ENCODE measurements around the gene SPTB.

SPTB gene

DNA sequence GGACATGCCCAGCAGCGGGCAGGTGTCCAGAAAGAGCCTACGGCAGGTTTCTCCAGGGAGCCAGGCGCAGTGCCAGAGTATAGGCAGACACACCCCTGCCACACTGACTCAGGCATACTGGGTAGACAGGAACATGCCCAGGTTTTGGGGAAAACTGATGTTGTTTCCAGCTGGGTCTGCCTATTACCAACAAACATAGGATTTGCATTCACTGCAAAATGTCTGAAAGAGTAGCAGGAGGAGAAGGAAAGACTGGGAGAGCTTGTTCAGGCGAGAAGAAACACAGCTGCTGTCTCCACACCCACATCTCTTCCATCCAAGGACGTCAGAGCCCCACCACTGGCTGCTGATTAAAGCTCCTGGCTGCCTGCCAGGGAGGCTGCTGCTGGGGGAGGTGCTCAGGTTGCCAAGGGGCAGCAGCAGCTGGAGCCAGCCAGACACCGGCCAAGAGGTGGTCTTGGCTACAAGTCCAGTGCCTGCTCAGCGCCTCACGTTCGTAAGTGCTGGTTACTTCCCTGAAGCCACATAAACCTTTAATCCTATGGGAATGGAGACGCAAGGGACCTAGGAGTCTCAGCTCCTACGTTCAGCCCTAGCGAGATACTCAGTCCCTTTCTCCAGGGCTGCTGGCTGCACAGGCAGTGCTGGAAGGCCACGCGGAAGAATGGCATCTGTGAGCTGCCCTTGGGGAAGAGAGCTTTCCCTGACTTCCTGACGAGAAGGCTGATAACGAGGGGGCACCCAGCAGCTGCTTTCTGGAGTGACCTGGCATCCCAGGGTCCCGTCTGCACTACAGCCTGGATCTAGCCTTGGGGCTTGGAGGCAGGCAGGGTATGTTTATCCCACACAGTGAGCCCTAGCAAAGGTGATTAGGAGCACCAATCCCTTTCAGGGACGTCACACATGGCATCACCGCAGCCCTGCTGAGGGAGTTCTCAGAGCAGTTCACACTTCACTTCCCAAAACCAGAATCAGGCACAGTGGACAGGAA, 117.4 kb downstream of the SPTB start:
- H3K4me1 ChIP-seq (ENCODE audit: control insufficient read depth in 2 of 2, insufficient read depth in 1 of 2, low read depth in 1 of 2, low read length in 2 of 2) = peaks cover 8 to 31% of the 10 kb centered on the region in 2 donors
- H3K14ac ChIP-seq (ENCODE audit: low read length) = peak overlapping the region; percentile 60
- H2AK5ac ChIP-seq (ENCODE audit: low read depth, low read length) = peak overlapping the region; percentile 25
- no peak overlapping the region for H3K4me2 ChIP-seq (ENCODE audit: insufficient read depth, low read length, poor library complexity, severe bottlenecking)
- no peaks in the 10 kb centered on the region for H3K9me3 ChIP-seq (replicated peaks in 1 of 2; ENCODE audit: control insufficient read depth in 2 of 2, insufficient read depth in 1 of 2, low read depth in 1 of 2, low read length in 2 of 2)
- H3K4me3 ChIP-seq (ENCODE audit: low read length in 2 of 2) = no peak overlapping the region
- H2AFZ ChIP-seq (ENCODE audit: low read length) = no peak overlapping the region
- DNase-seq (ENCODE audit: low spot score) = no peak
- peaks cover 0 to 71% (median 4%) of the 10 kb centered on the region in 3 experiments for H3K27me3 ChIP-seq (ENCODE audit: control insufficient read depth in 3 of 3, insufficient read depth in 3 of 3, low read depth in 1 of 3, low read length in 3 of 3)
- no peak overlapping the region for H2BK5ac ChIP-seq (ENCODE audit: low read length)
- WGBS, 2 donors (ENCODE audit: extremely low coverage in 2 of 2, insufficient read length in 2 of 2, insufficient replicate concordance in 1 of 2) = no CpG with 5 or more reads among the region's 19 CpGs
- H2BK12ac ChIP-seq (ENCODE audit: low read length) = no peak overlapping the region
- no peak overlapping the region for H4K91ac ChIP-seq (ENCODE audit: low read depth, low read length, poor library complexity)
- peak overlapping the region; percentile 37 for H3K23ac ChIP-seq (ENCODE audit: low read depth, low read length, poor library complexity)
- H3K36me3 ChIP-seq (replicated peaks in 1 of 2; ENCODE audit: control insufficient read depth in 2 of 2, insufficient read depth in 2 of 2, low read length in 2 of 2) = no peaks in the 10 kb centered on the region
- peak overlapping the region; percentile 53 for H3K18ac ChIP-seq (ENCODE audit: low read length)
- H3K9ac ChIP-seq (ENCODE audit: low read depth, low read length, poor library complexity) = no peak overlapping the region
- no peak overlapping the region for H2BK120ac ChIP-seq (ENCODE audit: low read depth, low read length)
- no peaks in the 10 kb centered on the region for H3K79me1 ChIP-seq (ENCODE audit: low read depth, low read length)
- H3K4ac ChIP-seq (ENCODE audit: low read length) = no peak overlapping the region
- no peak overlapping the region for H3K27ac ChIP-seq (replicated peaks; ENCODE audit: low read length)
- H2BK15ac ChIP-seq (ENCODE audit: low read length) = no peak overlapping the region
- no peak overlapping the region for H4K8ac ChIP-seq (ENCODE audit: low read depth, low read length)

DNA sequence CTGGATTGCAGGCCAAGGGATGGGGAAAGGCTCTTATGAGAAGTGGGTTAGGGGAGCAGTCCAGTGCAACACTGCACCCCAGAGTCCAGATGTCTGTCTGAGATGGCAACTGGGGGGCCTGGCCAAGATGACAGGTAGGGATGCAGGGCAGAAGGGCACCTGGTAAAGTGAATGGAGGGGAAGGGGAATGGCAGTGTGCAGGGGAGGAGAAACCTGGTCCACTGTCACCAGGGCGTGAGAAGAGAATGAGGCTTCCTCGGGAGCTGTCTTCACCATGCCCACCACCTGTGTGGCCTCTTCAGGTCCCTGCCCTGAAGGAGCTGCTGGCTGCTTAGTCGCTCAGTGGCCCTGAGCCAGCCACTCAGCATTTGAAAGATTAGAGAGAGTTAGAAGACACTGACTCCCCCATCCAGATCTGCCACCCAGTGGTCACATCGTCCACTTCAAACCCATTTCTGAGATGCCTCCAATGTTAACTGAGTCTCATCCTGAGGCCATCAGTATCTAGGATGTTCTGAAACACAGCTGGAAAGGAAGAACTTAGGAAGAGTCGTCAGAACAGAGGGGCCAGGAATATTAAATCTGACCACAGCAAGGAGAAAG, 118.2 kb downstream of the SPTB start:
- no CpG with 5 or more reads among the region's 5 CpGs for WGBS, 2 donors (ENCODE audit: extremely low coverage in 2 of 2, insufficient read length in 2 of 2, insufficient replicate concordance in 1 of 2)
- no peak for DNase-seq (ENCODE audit: low spot score)

DNA sequence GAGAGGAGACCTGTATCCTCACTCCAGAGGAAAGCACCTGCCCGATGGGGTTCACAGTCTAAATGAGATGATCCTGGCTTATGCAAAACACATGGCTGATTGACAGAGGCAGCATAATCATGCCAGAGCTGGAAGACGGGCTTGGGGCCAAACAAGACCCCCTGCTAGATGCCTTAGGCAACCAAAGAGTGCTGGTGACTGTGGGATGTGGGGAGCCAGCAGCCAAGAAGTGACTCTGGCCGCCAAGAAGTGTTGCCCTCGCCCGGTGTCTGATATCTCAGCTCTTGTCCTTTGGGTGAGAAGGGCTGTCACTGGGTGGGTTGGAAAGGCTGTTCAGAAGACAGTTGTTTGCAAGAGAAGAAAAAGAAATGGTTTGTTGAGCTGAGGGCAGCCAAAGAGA, 118.8 kb downstream of the SPTB start:
- H2BK5ac ChIP-seq (ENCODE audit: low read length) = no peak overlapping the region
- no peak overlapping the region for H2BK12ac ChIP-seq (ENCODE audit: low read length)
- H3K9me3 ChIP-seq (replicated peaks in 1 of 2; ENCODE audit: control insufficient read depth in 2 of 2, insufficient read depth in 1 of 2, low read depth in 1 of 2, low read length in 2 of 2) = peaks cover 0 to 6% of the 10 kb centered on the region in 2 donors
- no peak overlapping the region for H3K4ac ChIP-seq (ENCODE audit: low read length)
- H3K4me3 ChIP-seq (ENCODE audit: low read length in 2 of 2) = no peak overlapping the region
- DNase-seq (ENCODE audit: low spot score) = no peak
- no peak overlapping the region for H4K91ac ChIP-seq (ENCODE audit: low read depth, low read length, poor library complexity)
- no peak overlapping the region for H3K27ac ChIP-seq (replicated peaks; ENCODE audit: low read length)
- H2AFZ ChIP-seq (ENCODE audit: low read length) = no peak overlapping the region
- H3K4me1 ChIP-seq (ENCODE audit: control insufficient read depth in 2 of 2, insufficient read depth in 1 of 2, low read depth in 1 of 2, low read length in 2 of 2) = peaks cover 8 to 28% of the 10 kb centered on the region in 2 donors
- no peak overlapping the region for H3K18ac ChIP-seq (ENCODE audit: low read length)
- H3K9ac ChIP-seq (ENCODE audit: low read depth, low read length, poor library complexity) = no peak overlapping the region
- H3K36me3 ChIP-seq (replicated peaks in 1 of 2; ENCODE audit: control insufficient read depth in 2 of 2, insufficient read depth in 2 of 2, low read length in 2 of 2) = no peaks in the 10 kb centered on the region
- no peak overlapping the region for H4K8ac ChIP-seq (ENCODE audit: low read depth, low read length)
- H3K79me1 ChIP-seq (ENCODE audit: low read depth, low read length) = no peaks in the 10 kb centered on the region
- H3K27me3 ChIP-seq (ENCODE audit: control insufficient read depth in 3 of 3, insufficient read depth in 3 of 3, low read depth in 1 of 3, low read length in 3 of 3) = peaks cover 0 to 61% (median 2%) of the 10 kb centered on the region in 3 experiments
- H3K14ac ChIP-seq (ENCODE audit: low read length) = no peak overlapping the region
- no peak overlapping the region for H2BK15ac ChIP-seq (ENCODE audit: low read length)
- no peak overlapping the region for H2AK5ac ChIP-seq (ENCODE audit: low read depth, low read length)
- WGBS, 2 donors (ENCODE audit: extremely low coverage in 2 of 2, insufficient read length in 2 of 2, insufficient replicate concordance in 1 of 2) = no CpG with 5 or more reads among the region's 5 CpGs
- H3K23ac ChIP-seq (ENCODE audit: low read depth, low read length, poor library complexity) = no peak overlapping the region
- no peak overlapping the region for H3K4me2 ChIP-seq (ENCODE audit: insufficient read depth, low read length, poor library complexity, severe bottlenecking)
- H2BK120ac ChIP-seq (ENCODE audit: low read depth, low read length) = no peak overlapping the region

More for the DNA sequence above, 118.2 kb downstream of the SPTB start:
- Histone ChIP-seq H3K4me3 (ENCODE audit: low read length in 2 of 2) (no peak overlapping the region), H3K79me1 (ENCODE audit: low read depth, low read length) (no peaks in the 10 kb centered on the region), H3K27ac (replicated peaks; ENCODE audit: low read length) (no peak overlapping the region), H3K18ac (ENCODE audit: low read length) (no peak overlapping the region), H3K23ac (ENCODE audit: low read depth, low read length, poor library complexity) (no peak overlapping the region), H2BK12ac (ENCODE audit: low read length) (no peak overlapping the region), H4K91ac (ENCODE audit: low read depth, low read length, poor library complexity) (no peak overlapping the region), H3K4me2 (ENCODE audit: insufficient read depth, low read length, poor library complexity, severe bottlenecking) (no peak overlapping the region), H2BK5ac (ENCODE audit: low read length) (no peak overlapping the region), H3K9ac (ENCODE audit: low read depth, low read length, poor library complexity) (no peak overlapping the region), H2BK120ac (ENCODE audit: low read depth, low read length) (no peak overlapping the region), H2AK5ac (ENCODE audit: low read depth, low read length) (peak overlapping the region; percentile 1), H3K4me1 (ENCODE audit: control insufficient read depth in 2 of 2, insufficient read depth in 1 of 2, low read depth in 1 of 2, low read length in 2 of 2) (peaks cover 8 to 30% of the 10 kb centered on the region in 2 donors), H3K4ac (ENCODE audit: low read length) (no peak overlapping the region), H4K8ac (ENCODE audit: low read depth, low read length) (no peak overlapping the region), H3K36me3 (replicated peaks in 1 of 2; ENCODE audit: control insufficient read depth in 2 of 2, insufficient read depth in 2 of 2, low read length in 2 of 2) (no peaks in the 10 kb centered on the region), H3K9me3 (replicated peaks in 1 of 2; ENCODE audit: control insufficient read depth in 2 of 2, insufficient read depth in 1 of 2, low read depth in 1 of 2, low read length in 2 of 2) (peaks cover 0 to 5% of the 10 kb centered on the region in 2 donors), H3K14ac (ENCODE audit: low read length) (no peak overlapping the region), H2BK15ac (ENCODE audit: low read length) (peak overlapping the region; percentile 32), H3K27me3 (ENCODE audit: control insufficient read depth in 3 of 3, insufficient read depth in 3 of 3, low read depth in 1 of 3, low read length in 3 of 3) (peaks cover 0 to 65% (median 4%) of the 10 kb centered on the region in 3 experiments), H2AFZ (ENCODE audit: low read length) (no peak overlapping the region)
